OCI-LY7 (cell line): ENCODE results near the gene DDAH2. TPM values are rescaled to one million over a fixed set of nuclear protein-coding genes. Genes with fewer than 3 reads are reported as not detected.

Source experiments
- BruUV-seq: library from RNA; stranded (reverse); fragments of 400-500 nt; replicated peaks from 2 replicates; lab custom pipeline; 2021; lab: Mats Ljungman, UMichigan
- CTCF ChIA-PET: fragments of 300-600 bp; sonication (Branson Sonifier 250); formaldehyde crosslinking; loops from one replicate; lab custom pipeline; 2022; ENCODE audit warnings: antibody characterized with exemption; ENCODE audit not compliant: unreplicated experiment; lab: Charles Lee
- POLR2A ChIA-PET: fragments of 300-600 bp; sonication (Branson Sonifier 250); formaldehyde crosslinking; loops from one replicate; lab custom pipeline; 2022; ENCODE audit warnings: antibody characterized with exemption; lab: Charles Lee
- DNase-seq: peaks from one replicate; pipeline ENCODE4 v3.0.0-alpha.2; 2015; ENCODE audit warnings: low spot score
- H2AFZ ChIP-seq: fragments of 200-600 bp; sonication (generic), shearing (Covaris generic); 2 replicates; pipeline ENCODE4 v1.6.1; 2014; ENCODE audit warnings: mild to moderate bottlenecking, antibody characterized with exemption, low read length, moderate library complexity
- H3K27ac ChIP-seq: fragments of 200-600 bp; sonication (generic); 2 replicates; pipeline ENCODE4 v1.5.1; 2014; ENCODE audit warnings: mixed run types, low read depth, mild to moderate bottlenecking, moderate library complexity, low read length, inconsistent platforms; ENCODE audit not compliant: poor library complexity, severe bottlenecking
- H3K36me3 ChIP-seq: fragments of 200-600 bp; sonication (generic); 2 replicates; pipeline ENCODE4 v1.6.1; 2014; ENCODE audit warnings: mild to moderate bottlenecking, antibody characterized with exemption, low read length, moderate library complexity, mixed read lengths; ENCODE audit not compliant: insufficient read depth
- H3K4me1 ChIP-seq: fragments of 200-600 bp; sonication (generic); 2 replicates; pipeline ENCODE4 v1.5.1; 2014; ENCODE audit warnings: mild to moderate bottlenecking, low read length; ENCODE audit not compliant: insufficient read depth, poor library complexity, severe bottlenecking
- H3K4me2 ChIP-seq: fragments of 200-600 bp; sonication (generic); 2 replicates; pipeline ENCODE4 v1.6.1; 2014; ENCODE audit warnings: mild to moderate bottlenecking, low read length
- H3K4me3 ChIP-seq: fragments of 200-600 bp; sonication (generic); 2 replicates; pipeline ENCODE4 v1.5.1; 2014; ENCODE audit warnings: mild to moderate bottlenecking, low read depth, low read length; ENCODE audit not compliant: poor library complexity, severe bottlenecking
- H3K79me2 ChIP-seq: fragments of 200-600 bp; sonication (generic); 2 replicates; pipeline ENCODE4 v1.6.1; 2016; ENCODE audit warnings: low read depth, mild to moderate bottlenecking, low read length, moderate library complexity, mixed read lengths; ENCODE audit not compliant: insufficient read depth
- H3K9me2 ChIP-seq: fragments of 200-600 bp; sonication (generic); 2 replicates; pipeline ENCODE4 v1.6.1; 2016; ENCODE audit warnings: mild to moderate bottlenecking, low read length, mixed read lengths; ENCODE audit not compliant: insufficient read depth
- H3K9me3 ChIP-seq: fragments of 200-600 bp; sonication (generic); 2 replicates; pipeline ENCODE4 v1.6.1; 2014; ENCODE audit warnings: mild to moderate bottlenecking, mixed run types, low read length, mixed read lengths
- H4K20me1 ChIP-seq: fragments of 200-600 bp; sonication (generic); 2 replicates; pipeline ENCODE4 v1.6.1; 2014; ENCODE audit warnings: mild to moderate bottlenecking, antibody characterized with exemption, low read length, moderate library complexity, mixed read lengths; ENCODE audit not compliant: insufficient read depth
- EZH2phosphoT487 ChIP-seq: fragments of 200-600 bp; sonication (generic); IDR thresholded peaks from 2 replicates; pipeline ENCODE4 v1.6.1; 2018; ENCODE audit warnings: low read depth, borderline replicate concordance, mild to moderate bottlenecking, mixed run types, antibody characterized with exemption, low read length, moderate library complexity, mixed read lengths
- intact Hi-C: fragments of 100-400 bp; cut with micrococcal nuclease; formaldehyde crosslinking; loops from one replicate; pipeline ENCODE4 v1.10.0; 2022; ENCODE audit not compliant: unreplicated experiment
- total RNA-seq, 2 experiments: library from RNA; depleted of rRNA in 1 of 2; stranded (reverse); fragments of >200 nt in 1 of 2; shearing (Covaris generic) in 1 of 2; gene quantifications; 2 replicates each; pipeline ENCODE4 v1.2.3, GENCODE V29; 2014 to 2022
- TF ChIP-seq, protein P1 (sequence below): fragments of 200-600 bp; sonication (generic); conservative IDR thresholded peaks from 2 replicates; pipeline ENCODE4 v1.5.1; 2014; ENCODE audit warnings: mild to moderate bottlenecking, antibody characterized with exemption, low read length, moderate library complexity, mixed read lengths

The DDAH2 gene
- total RNA-seq, 2 experiments from 2014 or later, result 14.0 to 20.4 TPM

DNA sequence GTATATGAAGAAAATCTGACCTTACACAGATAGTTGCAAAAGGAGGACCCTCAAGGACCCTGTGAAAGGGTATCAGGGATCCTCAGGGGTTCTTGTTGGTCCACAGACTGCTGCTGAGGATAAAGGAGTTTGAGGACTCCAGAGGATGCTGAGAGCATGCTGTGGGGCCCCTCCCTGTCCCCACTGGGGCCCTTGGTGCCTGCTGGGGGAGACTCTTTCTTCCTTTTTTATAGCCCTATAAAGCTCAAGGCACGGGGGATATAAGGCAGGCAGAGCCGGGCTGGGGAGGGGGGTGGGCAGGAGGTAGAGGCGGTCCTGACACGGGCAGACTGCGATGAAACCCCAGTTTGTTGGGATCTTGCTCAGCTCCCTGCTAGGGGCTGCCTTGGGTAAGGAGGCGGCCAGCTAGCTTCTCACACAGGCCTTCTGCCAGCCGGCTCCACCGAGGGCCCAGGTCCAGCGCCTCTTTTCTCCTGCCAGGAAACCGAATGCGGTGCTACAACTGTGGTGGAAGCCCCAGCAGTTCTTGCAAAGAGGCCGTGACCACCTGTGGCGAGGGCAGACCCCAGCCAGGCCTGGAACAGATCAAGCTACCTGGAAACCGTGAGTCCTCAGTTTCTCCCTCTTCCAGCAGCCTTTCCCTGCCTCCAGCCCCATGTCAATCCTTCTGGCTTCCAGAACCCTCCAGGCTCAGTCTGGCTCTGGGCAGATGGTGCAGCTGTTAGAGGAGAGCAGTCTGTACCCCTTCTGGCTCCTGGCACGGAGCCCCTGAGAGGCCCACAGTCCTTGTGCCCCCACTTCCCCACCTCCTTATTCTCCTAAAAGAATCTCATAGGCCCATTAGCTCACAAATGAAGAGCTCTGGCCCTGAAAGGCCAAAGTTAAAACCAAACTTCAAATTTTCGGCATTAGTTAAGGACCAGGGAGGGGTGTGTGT lies 13.8 kb downstream of the DDAH2 start, which contains the start of gene LY6G6D:
LY6G6D (plus strand) TSS at position 327 of the 937 bp plus-strand sequence; CDS start at position 335, 8 bp downstream.
- Histone ChIP-seq H3K79me2 (no peaks in the 10 kb centered on the region), H3K4me1 (peaks cover 9% of the 10 kb centered on the region), H3K9me3 (no peaks in the 10 kb centered on the region), H2AFZ (no peak within 1 kb of the TSS), H3K4me3 (no peak within 1 kb of the TSS), H3K27ac (no peak within 1 kb of the TSS), H4K20me1 (no peaks in the 10 kb centered on the region), H3K36me3 (no peaks in the 10 kb centered on the region), H3K4me2 (no peak within 1 kb of the TSS), H3K9me2 (no peaks in the 10 kb centered on the region)
- CTCF ChIA-PET, result no interaction called here
- DNase-seq, result no peak
- intact Hi-C loops, result no loop called here
- no peak for TF ChIP-seq EZH2phosphoT487
- TF ChIP-seq, protein P1, sequence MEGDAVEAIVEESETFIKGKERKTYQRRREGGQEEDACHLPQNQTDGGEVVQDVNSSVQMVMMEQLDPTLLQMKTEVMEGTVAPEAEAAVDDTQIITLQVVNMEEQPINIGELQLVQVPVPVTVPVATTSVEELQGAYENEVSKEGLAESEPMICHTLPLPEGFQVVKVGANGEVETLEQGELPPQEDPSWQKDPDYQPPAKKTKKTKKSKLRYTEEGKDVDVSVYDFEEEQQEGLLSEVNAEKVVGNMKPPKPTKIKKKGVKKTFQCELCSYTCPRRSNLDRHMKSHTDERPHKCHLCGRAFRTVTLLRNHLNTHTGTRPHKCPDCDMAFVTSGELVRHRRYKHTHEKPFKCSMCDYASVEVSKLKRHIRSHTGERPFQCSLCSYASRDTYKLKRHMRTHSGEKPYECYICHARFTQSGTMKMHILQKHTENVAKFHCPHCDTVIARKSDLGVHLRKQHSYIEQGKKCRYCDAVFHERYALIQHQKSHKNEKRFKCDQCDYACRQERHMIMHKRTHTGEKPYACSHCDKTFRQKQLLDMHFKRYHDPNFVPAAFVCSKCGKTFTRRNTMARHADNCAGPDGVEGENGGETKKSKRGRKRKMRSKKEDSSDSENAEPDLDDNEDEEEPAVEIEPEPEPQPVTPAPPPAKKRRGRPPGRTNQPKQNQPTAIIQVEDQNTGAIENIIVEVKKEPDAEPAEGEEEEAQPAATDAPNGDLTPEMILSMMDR, result no peak
- no TSS peak for BruUV-seq
- POLR2A ChIA-PET, result interaction anchor here (1.0 to 1.7 kb wide), 2 partner anchors 10 to 25 kb away, joined by 3 to 7 read pairs; no protein-coding TSS in a partner anchor

DNA sequence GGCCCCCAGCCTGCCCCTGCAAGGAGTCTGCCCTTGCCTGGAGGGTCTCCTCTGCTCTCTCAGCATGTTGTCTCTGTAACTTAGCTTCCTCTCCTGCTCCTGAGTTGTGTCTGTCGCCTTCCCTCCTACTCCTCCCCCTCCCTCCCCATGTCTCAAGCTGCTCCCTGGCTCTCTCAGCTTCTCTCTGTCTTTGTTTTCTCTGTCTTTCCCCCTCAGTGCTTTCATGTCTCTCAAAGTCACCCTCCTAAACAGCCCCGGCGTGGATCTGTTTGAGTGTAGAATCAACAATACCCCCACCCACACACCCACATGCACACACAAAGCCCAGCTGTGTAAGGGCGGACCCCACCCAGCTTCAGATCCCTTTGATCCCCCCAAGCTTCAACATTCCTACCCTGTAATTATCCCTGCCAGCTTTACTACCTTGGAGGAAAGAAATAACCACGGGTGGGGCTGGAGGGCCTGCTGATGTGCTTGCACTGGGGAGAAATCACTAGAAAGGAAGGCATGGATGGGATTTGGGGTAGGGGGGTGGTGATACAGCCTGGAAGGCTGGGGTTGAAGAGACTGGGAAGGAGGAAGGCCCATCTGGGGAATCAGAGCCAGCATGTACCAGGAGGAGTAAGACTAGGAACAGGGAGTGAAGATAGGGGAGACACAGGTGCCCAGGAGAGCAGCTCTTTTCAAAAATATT lies 15.0 kb downstream of the DDAH2 start:
- TF ChIP-seq, protein P1, result no peak
- no peak for TF ChIP-seq EZH2phosphoT487
- H3K79me2 ChIP-seq, result no peaks in the 10 kb centered on the region
- H3K4me1 ChIP-seq, result peaks cover 10% of the 10 kb centered on the region
- no TSS peak for BruUV-seq
- no peak for DNase-seq
- H2AFZ ChIP-seq, result no peak overlapping the region
- H4K20me1 ChIP-seq, result no peaks in the 10 kb centered on the region
- no peak overlapping the region for H3K27ac ChIP-seq
- POLR2A ChIA-PET, result interaction anchor here (0.5 to 1.7 kb wide), 5 partner anchors 11 to 24 kb away, joined by 3 to 7 read pairs (median 3); no protein-coding TSS in a partner anchor
- no peak overlapping the region for H3K4me2 ChIP-seq
- CTCF ChIA-PET, result interaction anchor here (0.5 kb wide), 1 partner anchor 121 kb away, joined by 7 read pairs; no protein-coding TSS in a partner anchor
- H3K4me3 ChIP-seq, result no peak overlapping the region
- intact Hi-C loops, result no loop called here
- no peaks in the 10 kb centered on the region for H3K36me3 ChIP-seq
- no peaks in the 10 kb centered on the region for H3K9me2 ChIP-seq
- no peaks in the 10 kb centered on the region for H3K9me3 ChIP-seq
